ENCODE data around the gene APBB3. TPM values are rescaled to one million over a fixed set of nuclear protein-coding genes. Genes with fewer than 3 reads are reported as not detected.

The APBB3 gene
- total and polyA plus RNA-seq, 11 donors = 3.6 to 23.1 (median 11.4) TPM

- intact Hi-C loops (cut with DNase I) = loop anchor here in 1 of 10 donors (5.0 kb wide), 1 partner anchor 141 kb away; no protein-coding TSS in a partner anchor
- Histone ChIP-seq H3K4me3 (peak overlapping the region; percentile 56 to 99 (median 78)), H3K9me3 (no peaks in the 10 kb centered on the region), H3K36me3 (peaks cover 0 to 46% (median 28%) of the 10 kb centered on the region in 9 donors), H3K27ac (peak overlapping the region in 8 of 12 donors; percentile 87 to 96 (median 92)), H3K4me1 (peaks cover 0 to 47% (median 31%) of the 10 kb centered on the region in 12 donors), H3K27me3 (no peaks in the 10 kb centered on the region)
- 7% methylated on average over 6 of the region's 6 CpGs for WGBS, 4 donors
- TF ChIP-seq CTCF (IDR thresholded peaks at IDR 0.05) (no peak), POLR2A (IDR thresholded peaks at IDR 0.05) (no peak)
- DNase-seq (no peak), ATAC-seq (no peak)
Observed at GRCh38 chr5:140556438-140556837, 8.0 kb downstream of the APBB3 start.

DNA sequence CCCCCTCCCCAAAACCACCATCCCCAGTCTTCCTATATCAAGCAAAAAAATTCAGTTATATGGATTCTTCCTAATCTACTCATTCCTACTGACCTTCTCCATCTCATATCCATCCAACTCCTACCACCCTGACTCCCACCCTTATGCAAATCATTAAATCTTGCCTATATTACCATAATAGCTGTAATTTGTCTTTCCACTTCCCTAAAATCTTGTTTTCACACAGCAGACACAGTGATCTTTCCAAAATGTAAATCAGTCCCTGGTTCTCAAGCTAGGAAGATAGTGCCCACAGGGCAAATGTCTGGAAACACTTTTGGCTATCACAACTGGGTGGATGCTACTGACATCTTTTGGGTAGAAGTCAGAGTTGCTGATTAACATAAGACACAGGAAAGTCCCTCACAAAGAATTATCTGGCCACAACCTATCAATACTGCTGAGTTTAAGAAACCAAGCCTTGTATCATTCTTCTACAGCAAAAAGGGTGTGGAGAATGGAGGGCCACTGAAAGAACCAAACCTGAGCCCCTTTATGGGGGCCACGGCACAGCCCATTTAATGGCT is 8.6 kb downstream of the APBB3 start:
- no peak for ATAC-seq
- Histone ChIP-seq H3K4me3 (peak overlapping the region in 9 of 12 donors; percentile 68 to 99 (median 78)), H3K9me3 (no peaks in the 10 kb centered on the region), H3K36me3 (peaks cover 0 to 51% (median 31%) of the 10 kb centered on the region in 9 donors), H3K4me1 (peaks cover 0 to 50% (median 31%) of the 10 kb centered on the region in 12 donors), H3K27ac (peak overlapping the region in 4 of 12 donors; percentile 89 to 96 (median 94)), H3K27me3 (no peaks in the 10 kb centered on the region)
- no peak for TF ChIP-seq POLR2A (IDR thresholded peaks at IDR 0.05)
- no peak for DNase-seq
- intact Hi-C loops (cut with DNase I) = loop anchor here in 1 of 10 donors (5.0 kb wide), 1 partner anchor 141 kb away; no protein-coding TSS in a partner anchor
- 77 to 91% (median 86%) methylated on average over 1 of the region's 1 CpG for WGBS, 4 donors

GRCh38 chr5:140554454-140554853 is 9.9 kb downstream of the APBB3 start:
- H3K36me3 ChIP-seq = peaks cover 0 to 50% (median 36%) of the 10 kb centered on the region in 9 donors
- H3K27ac ChIP-seq = peak overlapping the region in 3 of 12 donors; percentile 10 to 42 (median 12)
- intact Hi-C loops (cut with DNase I) = no loop called here
- 38 to 48% (median 47%) methylated on average over 2 of the region's 2 CpGs for WGBS, 4 donors
- peaks cover 4 to 63% (median 42%) of the 10 kb centered on the region in 12 donors for H3K4me1 ChIP-seq
- ATAC-seq (no peak), DNase-seq (no peak)
- H3K27me3 ChIP-seq = no peaks in the 10 kb centered on the region
- no peak for TF ChIP-seq CTCF (IDR thresholded peaks at IDR 0.05)
- no peak for TF ChIP-seq POLR2A (IDR thresholded peaks at IDR 0.05)
- H3K9me3 ChIP-seq = no peaks in the 10 kb centered on the region
- H3K4me3 ChIP-seq = peak overlapping the region in 1 of 12 donors; percentile 14

GRCh38 chr5:140553657-140554056 is 10.7 kb downstream of the APBB3 start:
- H3K4me3 ChIP-seq = no peak overlapping the region
- H3K27me3 ChIP-seq = no peaks in the 10 kb centered on the region
- 67 to 78% (median 70%) methylated on average over 2 of the region's 2 CpGs for WGBS, 4 donors
- H3K36me3 ChIP-seq = peaks cover 0 to 49% (median 33%) of the 10 kb centered on the region in 9 donors
- no peak for TF ChIP-seq CTCF (IDR thresholded peaks at IDR 0.05)
- TF ChIP-seq POLR2A (IDR thresholded peaks at IDR 0.05) = no peak
- no peaks in the 10 kb centered on the region for H3K9me3 ChIP-seq
- ATAC-seq (no peak), DNase-seq (no peak)
- H3K4me1 ChIP-seq = peaks cover 12 to 71% (median 50%) of the 10 kb centered on the region in 12 donors
- intact Hi-C loops (cut with DNase I) = no loop called here
- H3K27ac ChIP-seq = peak overlapping the region in 2 of 12 donors; percentile 12 to 42

All from heart left ventricle (tissue), 16 donors.